ENCODE results near the gene RELL2.
A peak's percentile ranks its signal among the peaks of the same experiment; 100 is the strongest.

Gene RELL2

GRCh38 chr5:141651728-141652105 lies 14.9 kb downstream of the RELL2 start:
- peak overlapping the region; percentile 52 for H3K4me3 ChIP-seq (ENCODE audit: low read depth, low read length)
- no peak overlapping the region for H3K27ac ChIP-seq (ENCODE audit: extremely low read depth, low read depth, low read length)
- no peaks in the 10 kb centered on the region for H3K9me3 ChIP-seq (ENCODE audit: control insufficient read depth, insufficient read depth, low read depth, low read length)
- H3K36me3 ChIP-seq (ENCODE audit: control insufficient read depth in 2 of 2, insufficient read depth in 1 of 2, low read length in 2 of 2) = peaks cover 0 to 5% of the 10 kb centered on the region in 2 experiments; a peak in 1 of 3 replicates
- TF ChIP-seq ZNF792 (tag by site-specific recombination; IDR thresholded peaks at IDR 0.05) (no peak), ZNF341 (tag by site-specific recombination; IDR thresholded peaks at IDR 0.05; ENCODE audit: low read depth) (no peak), BCL11B (tag by site-specific recombination; IDR thresholded peaks at IDR 0.05; ENCODE audit: low read depth) (no peak), ZNF416 (tag by site-specific recombination; IDR thresholded peaks at IDR 0.05) (no peak), PRDM10 (tag by site-specific recombination; IDR thresholded peaks at IDR 0.05) (no peak), ZNF274 (IDR thresholded peaks at IDR 0.05; ENCODE audit: low read length) (no peak), ZNF274 (tag by site-specific recombination; IDR thresholded peaks at IDR 0.05; ENCODE audit: borderline replicate concordance) (no peak), FEZF1 (tag by site-specific recombination; IDR thresholded peaks at IDR 0.05) (no peak), ZBTB7A (tag by site-specific recombination; IDR thresholded peaks at IDR 0.05; ENCODE audit: low read depth) (no peak)
- TF ChIP-seq, protein P1, sequence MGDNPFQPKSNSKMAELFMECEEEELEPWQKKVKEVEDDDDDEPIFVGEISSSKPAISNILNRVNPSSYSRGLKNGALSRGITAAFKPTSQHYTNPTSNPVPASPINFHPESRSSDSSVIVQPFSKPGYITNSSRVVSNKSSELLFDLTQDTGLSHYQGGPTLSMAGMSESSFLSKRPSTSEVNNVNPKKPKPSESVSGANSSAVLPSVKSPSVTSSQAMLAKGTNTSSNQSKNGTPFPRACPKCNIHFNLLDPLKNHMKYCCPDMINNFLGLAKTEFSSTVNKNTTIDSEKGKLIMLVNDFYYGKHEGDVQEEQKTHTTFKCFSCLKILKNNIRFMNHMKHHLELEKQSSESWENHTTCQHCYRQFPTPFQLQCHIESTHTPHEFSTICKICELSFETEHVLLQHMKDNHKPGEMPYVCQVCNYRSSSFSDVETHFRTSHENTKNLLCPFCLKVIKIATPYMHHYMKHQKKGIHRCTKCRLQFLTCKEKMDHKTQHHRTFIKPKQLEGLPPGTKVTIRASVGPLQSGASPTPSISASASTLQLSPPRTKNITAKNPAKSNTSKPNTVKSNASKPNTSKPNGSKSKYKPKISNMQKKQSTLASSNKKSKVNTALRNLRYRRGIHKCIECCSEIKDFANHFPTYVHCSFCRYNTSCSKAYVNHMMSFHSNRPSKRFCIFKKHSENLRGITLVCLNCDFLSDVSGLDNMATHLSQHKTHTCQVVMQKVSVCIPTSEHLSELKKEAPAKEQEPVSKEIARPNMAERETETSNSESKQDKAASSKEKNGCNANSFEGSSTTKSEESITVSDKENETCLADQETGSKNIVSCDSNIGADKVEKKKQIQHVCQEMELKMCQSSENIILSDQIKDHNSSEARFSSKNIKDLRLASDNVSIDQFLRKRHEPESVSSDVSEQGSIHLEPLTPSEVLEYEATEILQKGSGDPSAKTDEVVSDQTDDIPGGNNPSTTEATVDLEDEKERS (tag by site-specific recombination; IDR thresholded peaks at IDR 0.05) = no peak
- POLR2A ChIA-PET = interaction anchor here (1.4 to 2.1 kb wide), 2 partner anchors 15 to 60 kb away, joined by 3 to 23 read pairs; partner anchors contain the start of genes HDAC3 and RELL2
- CTCF ChIA-PET = interaction anchor here (0.7 to 2.9 kb wide), 4 partner anchors 14 to 229 kb away, joined by 3 to 17 read pairs (median 4); no protein-coding TSS in a partner anchor
- no peaks in the 10 kb centered on the region for H3K4me1 ChIP-seq (ENCODE audit: control insufficient read depth, insufficient read depth, low read length)

- ChIA-PET POLR2A (interaction anchor here (0.5 to 2.0 kb wide), 4 partner anchors 18 to 23 kb away, joined by 4 to 8 read pairs (median 6); partner anchors contain the start of genes HDAC3 and RELL2), CTCF (interaction anchor here (0.6 to 2.9 kb wide), 5 partner anchors 11 to 73 kb away, joined by 3 to 17 read pairs (median 4); no protein-coding TSS in a partner anchor)
- Histone ChIP-seq H3K36me3 (ENCODE audit: control insufficient read depth in 2 of 2, insufficient read depth in 1 of 2, low read length in 2 of 2) (peaks cover 0 to 6% of the 10 kb centered on the region in 2 experiments; a peak in 1 of 3 replicates), H3K27ac (ENCODE audit: extremely low read depth, low read depth, low read length) (no peak overlapping the region), H3K4me1 (ENCODE audit: control insufficient read depth, insufficient read depth, low read length) (no peaks in the 10 kb centered on the region), H3K4me3 (ENCODE audit: low read depth, low read length) (no peak overlapping the region), H3K9me3 (ENCODE audit: control insufficient read depth, insufficient read depth, low read depth, low read length) (no peaks in the 10 kb centered on the region)
- TF ChIP-seq ZNF184 (tag by site-specific recombination; IDR thresholded peaks at IDR 0.05) (no peak), ZNF660 (tag by site-specific recombination; IDR thresholded peaks at IDR 0.05) (no peak), ZNF488 (tag by site-specific recombination; IDR thresholded peaks at IDR 0.05) (no peak), ZBTB44 (tag by site-specific recombination; IDR thresholded peaks at IDR 0.05) (no peak), SP2 (tag by site-specific recombination; IDR thresholded peaks at IDR 0.05) (no peak), ZNF433 (tag by site-specific recombination; IDR thresholded peaks at IDR 0.05; ENCODE audit: low read depth) (no peak), ZNF629 (tag by site-specific recombination; IDR thresholded peaks at IDR 0.05) (no peak), ZNF747 (tag by site-specific recombination; IDR thresholded peaks at IDR 0.05) (no peak), KLF1 (tag by site-specific recombination; IDR thresholded peaks at IDR 0.05) (no peak), ZNF239 (tag by site-specific recombination; IDR thresholded peaks at IDR 0.05) (no peak), GLI4 (tag by site-specific recombination; IDR thresholded peaks at IDR 0.05) (no peak)
- TF ChIP-seq, protein P2, sequence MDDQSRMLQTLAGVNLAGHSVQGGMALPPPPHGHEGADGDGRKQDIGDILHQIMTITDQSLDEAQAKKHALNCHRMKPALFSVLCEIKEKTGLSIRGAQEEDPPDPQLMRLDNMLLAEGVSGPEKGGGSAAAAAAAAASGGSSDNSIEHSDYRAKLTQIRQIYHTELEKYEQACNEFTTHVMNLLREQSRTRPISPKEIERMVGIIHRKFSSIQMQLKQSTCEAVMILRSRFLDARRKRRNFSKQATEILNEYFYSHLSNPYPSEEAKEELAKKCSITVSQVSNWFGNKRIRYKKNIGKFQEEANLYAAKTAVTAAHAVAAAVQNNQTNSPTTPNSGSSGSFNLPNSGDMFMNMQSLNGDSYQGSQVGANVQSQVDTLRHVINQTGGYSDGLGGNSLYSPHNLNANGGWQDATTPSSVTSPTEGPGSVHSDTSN (CRISPR knock-in tag; IDR thresholded peaks at IDR 0.05) = no peak
- TF ChIP-seq, protein P3, sequence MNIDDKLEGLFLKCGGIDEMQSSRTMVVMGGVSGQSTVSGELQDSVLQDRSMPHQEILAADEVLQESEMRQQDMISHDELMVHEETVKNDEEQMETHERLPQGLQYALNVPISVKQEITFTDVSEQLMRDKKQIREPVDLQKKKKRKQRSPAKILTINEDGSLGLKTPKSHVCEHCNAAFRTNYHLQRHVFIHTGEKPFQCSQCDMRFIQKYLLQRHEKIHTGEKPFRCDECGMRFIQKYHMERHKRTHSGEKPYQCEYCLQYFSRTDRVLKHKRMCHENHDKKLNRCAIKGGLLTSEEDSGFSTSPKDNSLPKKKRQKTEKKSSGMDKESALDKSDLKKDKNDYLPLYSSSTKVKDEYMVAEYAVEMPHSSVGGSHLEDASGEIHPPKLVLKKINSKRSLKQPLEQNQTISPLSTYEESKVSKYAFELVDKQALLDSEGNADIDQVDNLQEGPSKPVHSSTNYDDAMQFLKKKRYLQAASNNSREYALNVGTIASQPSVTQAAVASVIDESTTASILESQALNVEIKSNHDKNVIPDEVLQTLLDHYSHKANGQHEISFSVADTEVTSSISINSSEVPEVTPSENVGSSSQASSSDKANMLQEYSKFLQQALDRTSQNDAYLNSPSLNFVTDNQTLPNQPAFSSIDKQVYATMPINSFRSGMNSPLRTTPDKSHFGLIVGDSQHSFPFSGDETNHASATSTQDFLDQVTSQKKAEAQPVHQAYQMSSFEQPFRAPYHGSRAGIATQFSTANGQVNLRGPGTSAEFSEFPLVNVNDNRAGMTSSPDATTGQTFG (tag by site-specific recombination; IDR thresholded peaks at IDR 0.05; ENCODE audit: borderline replicate concordance) = no peak
These were observed 17.5 kb downstream of the RELL2 start for GRCh38 chr5:141654298-141654697.

Measured in HEK293 (cell line).